Measurements from ENCODE around the gene TRHDE. TPM values are rescaled to one million over a fixed set of nuclear protein-coding genes. Genes with fewer than 3 reads are reported as not detected.

Gene TRHDE
- total RNA-seq, 2 experiments from 2014 or later = not detected

GRCh38 chr12:72535212-72535990 lies 263.2 kb downstream of the TRHDE start:
- Mint-ChIP-seq H3K4me1 (no peaks in the 10 kb centered on the region), H3K27ac (no peak overlapping the region), H3K9me3 (ENCODE audit: low read depth) (peaks cover 2% of the 10 kb centered on the region), H3K4me3 (no peak overlapping the region), H3K27me3 (no peaks in the 10 kb centered on the region), H3K36me3 (ENCODE audit: low read depth) (no peaks in the 10 kb centered on the region)
- ATAC-seq (no peak), DNase-seq (no peak)
- ChIA-PET CTCF (no interaction called here), POLR2A (no interaction called here)
- intact Hi-C loops (cut with DNase I, micrococcal nuclease) = no loop called here

GRCh38 chr12:72540811-72541210 lies 268.6 kb downstream of the TRHDE start:
- DNase-seq (no peak), ATAC-seq (no peak)
- no peaks in the 10 kb centered on the region for H3K27me3 Mint-ChIP-seq
- H3K4me1 Mint-ChIP-seq = no peaks in the 10 kb centered on the region
- no peak overlapping the region for H3K27ac Mint-ChIP-seq
- intact Hi-C loops (cut with DNase I, micrococcal nuclease) = no loop called here
- no peaks in the 10 kb centered on the region for H3K36me3 Mint-ChIP-seq (ENCODE audit: low read depth)
- CTCF ChIA-PET = no interaction called here
- peaks cover 2% of the 10 kb centered on the region for H3K9me3 Mint-ChIP-seq (ENCODE audit: low read depth)
- POLR2A ChIA-PET = no interaction called here
- no peak overlapping the region for H3K4me3 Mint-ChIP-seq

- POLR2A ChIA-PET = no interaction called here
- intact Hi-C loops (cut with DNase I, micrococcal nuclease) = no loop called here
- H3K27ac Mint-ChIP-seq = no peak overlapping the region
- no peak for ATAC-seq
- CTCF ChIA-PET = no interaction called here
- no peak for DNase-seq
- no peaks in the 10 kb centered on the region for H3K4me1 Mint-ChIP-seq
- H3K4me3 Mint-ChIP-seq = no peak overlapping the region
- H3K9me3 Mint-ChIP-seq (ENCODE audit: low read depth) = no peaks in the 10 kb centered on the region
- H3K36me3 Mint-ChIP-seq (ENCODE audit: low read depth) = no peaks in the 10 kb centered on the region
- H3K27me3 Mint-ChIP-seq = no peaks in the 10 kb centered on the region
These were observed 271.8 kb downstream of the TRHDE start for GRCh38 chr12:72543777-72544467.

GRCh38 chr12:72546106-72546505 lies 273.9 kb downstream of the TRHDE start:
- no peaks in the 10 kb centered on the region for H3K27me3 Mint-ChIP-seq
- ATAC-seq (no peak), DNase-seq (no peak)
- no peaks in the 10 kb centered on the region for H3K36me3 Mint-ChIP-seq (ENCODE audit: low read depth)
- intact Hi-C loops (cut with DNase I, micrococcal nuclease) = no loop called here
- no peak overlapping the region for H3K27ac Mint-ChIP-seq
- H3K4me3 Mint-ChIP-seq = no peak overlapping the region
- POLR2A ChIA-PET = no interaction called here
- no peaks in the 10 kb centered on the region for H3K4me1 Mint-ChIP-seq
- H3K9me3 Mint-ChIP-seq (ENCODE audit: low read depth) = no peaks in the 10 kb centered on the region
- CTCF ChIA-PET = no interaction called here

- POLR2A ChIA-PET = no interaction called here
- DNase-seq (no peak), ATAC-seq (no peak)
- Mint-ChIP-seq H3K4me1 (no peaks in the 10 kb centered on the region), H3K4me3 (no peak overlapping the region), H3K27me3 (no peaks in the 10 kb centered on the region), H3K36me3 (ENCODE audit: low read depth) (no peaks in the 10 kb centered on the region), H3K9me3 (ENCODE audit: low read depth) (no peaks in the 10 kb centered on the region), H3K27ac (no peak overlapping the region)
- intact Hi-C loops (cut with DNase I, micrococcal nuclease) = no loop called here
- CTCF ChIA-PET = no interaction called here
These were observed 275.4 kb downstream of the TRHDE start for GRCh38 chr12:72547573-72547972.

- H3K9me3 Mint-ChIP-seq (ENCODE audit: low read depth) = no peaks in the 10 kb centered on the region
- ATAC-seq = no peak
- DNase-seq = no peak
- ChIA-PET CTCF (no interaction called here), POLR2A (no interaction called here)
- intact Hi-C loops (cut with DNase I, micrococcal nuclease) = no loop called here
- H3K4me1 Mint-ChIP-seq = no peaks in the 10 kb centered on the region
- no peak overlapping the region for H3K27ac Mint-ChIP-seq
- no peaks in the 10 kb centered on the region for H3K27me3 Mint-ChIP-seq
- no peak overlapping the region for H3K4me3 Mint-ChIP-seq
- no peaks in the 10 kb centered on the region for H3K36me3 Mint-ChIP-seq (ENCODE audit: low read depth)
These were observed 277.0 kb downstream of the TRHDE start for GRCh38 chr12:72549184-72549583.

- Mint-ChIP-seq H3K9me3 (ENCODE audit: low read depth) (no peaks in the 10 kb centered on the region), H3K27me3 (no peaks in the 10 kb centered on the region)
These were observed 288.0 kb downstream of the TRHDE start for GRCh38 chr12:72560003-72560769.

GRCh38 chr12:72570601-72571000 lies 298.4 kb downstream of the TRHDE start:
- no peaks in the 10 kb centered on the region for H3K4me1 Mint-ChIP-seq
- peak; percentile 4 for DNase-seq
- ATAC-seq = no peak
- CTCF ChIA-PET = no interaction called here
- no peaks in the 10 kb centered on the region for H3K27me3 Mint-ChIP-seq
- no peak overlapping the region for H3K27ac Mint-ChIP-seq
- no peak overlapping the region for H3K4me3 Mint-ChIP-seq
- POLR2A ChIA-PET = no interaction called here
- peaks cover 5% of the 10 kb centered on the region for H3K9me3 Mint-ChIP-seq (ENCODE audit: low read depth)
- intact Hi-C loops (cut with DNase I, micrococcal nuclease) = no loop called here
- no peaks in the 10 kb centered on the region for H3K36me3 Mint-ChIP-seq (ENCODE audit: low read depth)

More at GRCh38 chr12:72560003-72560769, 288.0 kb downstream of the TRHDE start:
- no peak overlapping the region for H3K27ac Mint-ChIP-seq
- H3K4me3 Mint-ChIP-seq = no peak overlapping the region
- ChIA-PET CTCF (interaction anchor here (0.6 kb wide), 1 partner anchor 232 kb away, joined by 3 read pairs; no protein-coding TSS in a partner anchor), POLR2A (no interaction called here)
- H3K36me3 Mint-ChIP-seq (ENCODE audit: low read depth) = no peaks in the 10 kb centered on the region
- ATAC-seq (no peak), DNase-seq (no peak)
- intact Hi-C loops (cut with DNase I, micrococcal nuclease) = no loop called here
- no peaks in the 10 kb centered on the region for H3K4me1 Mint-ChIP-seq

- H3K36me3 Mint-ChIP-seq (ENCODE audit: low read depth) = no peaks in the 10 kb centered on the region
- ChIA-PET POLR2A (no interaction called here), CTCF (no interaction called here)
- no peak for DNase-seq
- no peak overlapping the region for H3K27ac Mint-ChIP-seq
- no peaks in the 10 kb centered on the region for H3K4me1 Mint-ChIP-seq
- peaks cover 5% of the 10 kb centered on the region for H3K9me3 Mint-ChIP-seq (ENCODE audit: low read depth)
- intact Hi-C loops (cut with DNase I, micrococcal nuclease) = no loop called here
- no peak for ATAC-seq
- H3K4me3 Mint-ChIP-seq = no peak overlapping the region
- no peaks in the 10 kb centered on the region for H3K27me3 Mint-ChIP-seq
These were observed 302.0 kb downstream of the TRHDE start for GRCh38 chr12:72574138-72574537.

- intact Hi-C loops (cut with DNase I, micrococcal nuclease) = no loop called here
- no peaks in the 10 kb centered on the region for H3K36me3 Mint-ChIP-seq (ENCODE audit: low read depth)
- ATAC-seq (no peak), DNase-seq (no peak)
- CTCF ChIA-PET = no interaction called here
- H3K27me3 Mint-ChIP-seq = no peaks in the 10 kb centered on the region
- no peak overlapping the region for H3K27ac Mint-ChIP-seq
- H3K9me3 Mint-ChIP-seq (ENCODE audit: low read depth) = no peaks in the 10 kb centered on the region
- POLR2A ChIA-PET = no interaction called here
- H3K4me1 Mint-ChIP-seq = no peaks in the 10 kb centered on the region
- no peak overlapping the region for H3K4me3 Mint-ChIP-seq
These were observed 306.2 kb downstream of the TRHDE start for GRCh38 chr12:72578327-72578726.

- ATAC-seq = no peak
These were observed 314.3 kb downstream of the TRHDE start for GRCh38 chr12:72586456-72586855.

GRCh38 chr12:72602581-72602980 lies 330.4 kb downstream of the TRHDE start:
- no peaks in the 10 kb centered on the region for H3K36me3 Mint-ChIP-seq (ENCODE audit: low read depth)
- H3K4me1 Mint-ChIP-seq = no peaks in the 10 kb centered on the region
- ChIA-PET POLR2A (no interaction called here), CTCF (no interaction called here)
- no peak for DNase-seq
- H3K9me3 Mint-ChIP-seq (ENCODE audit: low read depth) = peaks cover 16% of the 10 kb centered on the region
- intact Hi-C loops (cut with DNase I, micrococcal nuclease) = no loop called here
- H3K27ac Mint-ChIP-seq = no peak overlapping the region
- no peak overlapping the region for H3K4me3 Mint-ChIP-seq
- H3K27me3 Mint-ChIP-seq = no peaks in the 10 kb centered on the region
- no peak for ATAC-seq

More at GRCh38 chr12:72586456-72586855, 314.3 kb downstream of the TRHDE start:
- Mint-ChIP-seq H3K4me3 (no peak overlapping the region), H3K9me3 (ENCODE audit: low read depth) (peaks cover 7% of the 10 kb centered on the region), H3K27ac (no peak overlapping the region), H3K4me1 (no peaks in the 10 kb centered on the region), H3K27me3 (no peaks in the 10 kb centered on the region), H3K36me3 (ENCODE audit: low read depth) (no peaks in the 10 kb centered on the region)
- ChIA-PET CTCF (no interaction called here), POLR2A (no interaction called here)
- intact Hi-C loops (cut with DNase I, micrococcal nuclease) = no loop called here
- no peak for DNase-seq

All from activated CD4-positive, alpha-beta T cell treated with anti-CD3 and anti-CD28 coated beads for 36 hours (primary cell).